HEK293 (cell line): ENCODE results near the gene POLR2L.

Experiments used
- CTCF ChIA-PET: fragments of 350-600 bp; formaldehyde crosslinking; extraction: SDS; loops from one replicate; lab custom pipeline; 2021; ENCODE audit warnings: antibody characterized with exemption; lab: Yijun Ruan, JAX
- POLR2A ChIA-PET: fragments of 300-600 bp; formaldehyde crosslinking; extraction: SDS; loops from one replicate; lab custom pipeline; 2020; ENCODE audit warnings: antibody characterized with exemption, inconsistent platforms; lab: Yijun Ruan, JAX
- H3K27ac ChIP-seq: fragments of 200-500 bp; sonication (Bioruptor generic); 2 replicates; pipeline ENCODE4 v1.5.1; 2014; ENCODE audit warnings: low read depth, low read length, control low read depth, inconsistent platforms; ENCODE audit errors: extremely low read depth
- H3K36me3 ChIP-seq, 2 experiments: fragments of 200-500 bp in 1 of 2; sonication (Bioruptor generic) in 1 of 2; 1 replicate in 1 of 2; 2 replicates in 1 of 2; pipeline ENCODE4 v1.5.1; 2014 to 2017; ENCODE audit warnings: inconsistent platforms in 2 of 2, low read length in 2 of 2; ENCODE audit not compliant: control insufficient read depth in 2 of 2, insufficient read depth in 1 of 2
- H3K4me1 ChIP-seq: fragments of 200-500 bp; sonication (Bioruptor generic); 2 replicates; pipeline ENCODE4 v1.5.1; 2014; ENCODE audit warnings: mild to moderate bottlenecking, low read length, inconsistent platforms; ENCODE audit not compliant: control insufficient read depth, insufficient read depth
- H3K4me3 ChIP-seq: 2 replicates; pipeline ENCODE4 v1.5.1; 2011; ENCODE audit warnings: low read depth, mild to moderate bottlenecking, control low read depth, low read length, moderate library complexity
- H3K9me3 ChIP-seq: fragments of 200-500 bp; sonication (Bioruptor generic); 2 replicates; pipeline ENCODE4 v1.5.1; 2014; ENCODE audit warnings: low read depth, low read length, inconsistent platforms; ENCODE audit not compliant: control insufficient read depth, insufficient read depth
- BCL11A ChIP-seq: fragments of 450-650 bp; formaldehyde crosslinking; IDR thresholded peaks from 2 replicates; pipeline ENCODE4 v1.5.1; 2016; ENCODE audit warnings: low read depth, missing biosample characterization, missing genetic modification characterization
- BCL11B ChIP-seq: fragments of 450-650 bp; formaldehyde crosslinking; IDR thresholded peaks from 2 replicates; pipeline ENCODE4 v1.5.1; 2016; ENCODE audit warnings: low read depth, missing biosample characterization, missing genetic modification characterization
- EGR2 ChIP-seq: fragments of 450-650 bp; formaldehyde crosslinking; IDR thresholded peaks from 2 replicates; pipeline ENCODE4 v1.5.1; 2016; ENCODE audit warnings: low read depth, missing biosample characterization, missing genetic modification characterization
- GLIS2 ChIP-seq: fragments of 450-650 bp; formaldehyde crosslinking; IDR thresholded peaks from 2 replicates; pipeline ENCODE4 v1.5.1; 2016; ENCODE audit warnings: missing biosample characterization, missing genetic modification characterization
- OSR2 ChIP-seq: fragments of 450-650 bp; formaldehyde crosslinking; IDR thresholded peaks from 2 replicates; pipeline ENCODE4 v1.5.1; 2016; ENCODE audit warnings: missing biosample characterization, missing genetic modification characterization
- RBAK ChIP-seq: fragments of 450-650 bp; formaldehyde crosslinking; IDR thresholded peaks from 2 replicates; pipeline ENCODE4 v1.5.1; 2016; ENCODE audit warnings: missing biosample characterization, missing genetic modification characterization
- SALL2 ChIP-seq: fragments of 450-650 bp; formaldehyde crosslinking; IDR thresholded peaks from 2 replicates; pipeline ENCODE4 v1.5.0; 2017; ENCODE audit warnings: missing biosample characterization, mild to moderate bottlenecking, missing genetic modification characterization, borderline replicate concordance
- SETDB1 ChIP-seq: IDR thresholded peaks from one replicate; pipeline ENCODE4 v1.6.1; 2017; ENCODE audit warnings: mild to moderate bottlenecking, low read length, moderate library complexity, mixed read lengths; ENCODE audit not compliant: insufficient read length
- TRIM28 ChIP-seq: IDR thresholded peaks from 2 replicates; pipeline ENCODE4 v1.6.1; 2011; ENCODE audit warnings: low read length, control low read depth, borderline replicate concordance
- ZFP69B ChIP-seq: fragments of 450-650 bp; formaldehyde crosslinking; IDR thresholded peaks from 2 replicates; pipeline ENCODE4 v1.5.1; 2016; ENCODE audit warnings: missing biosample characterization, missing genetic modification characterization
- ZIC2 ChIP-seq: fragments of 450-650 bp; formaldehyde crosslinking; IDR thresholded peaks from 2 replicates; pipeline ENCODE4 v1.5.1; 2016; ENCODE audit warnings: missing biosample characterization, missing genetic modification characterization
- ZNF175 ChIP-seq: fragments of 450-650 bp; formaldehyde crosslinking; IDR thresholded peaks from 2 replicates; pipeline ENCODE4 v1.5.1; 2016; ENCODE audit warnings: missing biosample characterization, missing genetic modification characterization
- ZNF211 ChIP-seq: fragments of 450-650 bp; formaldehyde crosslinking; IDR thresholded peaks from 2 replicates; pipeline ENCODE4 v1.5.1; 2016; ENCODE audit warnings: low read depth, missing biosample characterization, missing genetic modification characterization
- ZNF248 ChIP-seq: fragments of 450-650 bp; formaldehyde crosslinking; IDR thresholded peaks from 2 replicates; pipeline ENCODE4 v1.5.1; 2017; ENCODE audit warnings: missing biosample characterization, missing genetic modification characterization
- ZNF292 ChIP-seq: fragments of 450-650 bp; formaldehyde crosslinking; IDR thresholded peaks from 2 replicates; pipeline ENCODE4 v1.5.1; 2016; ENCODE audit warnings: low read depth, missing biosample characterization, missing genetic modification characterization, borderline replicate concordance
- ZNF37A ChIP-seq: fragments of 450-650 bp; IDR thresholded peaks from 2 replicates; pipeline ENCODE4 v1.5.1; 2018; ENCODE audit warnings: missing biosample characterization, missing genetic modification characterization
- ZNF707 ChIP-seq: fragments of 450-650 bp; formaldehyde crosslinking; IDR thresholded peaks from 2 replicates; pipeline ENCODE4 v1.5.1; 2016; ENCODE audit warnings: missing biosample characterization, missing genetic modification characterization
- ZNF843 ChIP-seq: fragments of 450-650 bp; formaldehyde crosslinking; IDR thresholded peaks from 2 replicates; pipeline ENCODE4 v1.5.1; 2016; ENCODE audit warnings: missing biosample characterization, missing genetic modification characterization
- ZSCAN23 ChIP-seq: fragments of 450-650 bp; formaldehyde crosslinking; IDR thresholded peaks from 2 replicates; pipeline ENCODE4 v1.5.1; 2016; ENCODE audit warnings: missing biosample characterization, missing genetic modification characterization
- TF ChIP-seq, protein P1 (sequence below): sonication (generic); formaldehyde crosslinking; IDR thresholded peaks from 2 replicates; pipeline ENCODE4 v1.8.1; 2022; ENCODE audit warnings: mild to moderate bottlenecking, moderate library complexity, missing genetic modification reagents
- TF ChIP-seq, protein P2 (sequence below): fragments of 450-650 bp; formaldehyde crosslinking; IDR thresholded peaks from 2 replicates; pipeline ENCODE4; 2016; ENCODE audit warnings: missing biosample characterization, missing genetic modification characterization

The POLR2L gene

DNA sequence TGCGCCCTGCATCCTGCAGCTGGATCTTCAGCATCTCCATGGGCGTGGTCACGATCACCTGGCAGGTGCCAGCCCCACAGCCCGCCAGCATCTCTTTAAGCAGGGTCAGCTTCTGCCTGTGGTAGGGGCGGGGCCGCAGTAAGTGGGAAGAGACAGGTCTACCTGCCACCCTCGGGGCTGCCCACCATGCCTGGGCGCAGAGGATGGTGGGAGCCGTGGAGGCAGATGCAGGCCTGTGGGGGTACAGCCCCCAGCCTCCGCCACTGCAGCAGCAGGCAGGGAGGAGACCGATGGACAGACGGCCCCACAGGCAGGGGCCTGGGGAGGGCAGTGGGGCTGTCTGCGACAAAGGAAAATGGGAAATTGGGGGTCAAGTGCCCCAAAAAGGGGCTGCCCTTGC is 49.5 kb downstream of the POLR2L start:
- H3K4me1 ChIP-seq: peaks cover 6% of the 10 kb centered on the region
- ChIA-PET POLR2A (interaction anchor here (0.7 to 0.9 kb wide), 2 partner anchors 9 to 15 kb away, joined by 4 to 9 read pairs; no protein-coding TSS in a partner anchor), CTCF (interaction anchor here (0.7 kb wide), 1 partner anchor 45 kb away, joined by 6 read pairs; no protein-coding TSS in a partner anchor)
- no peak overlapping the region for H3K4me3 ChIP-seq
- H3K36me3 ChIP-seq: peaks cover 0 to 33% of the 10 kb centered on the region in 2 experiments; a peak in 1 of 3 replicates
- no peak for TF ChIP-seq ZFP69B (tag by site-specific recombination)
- TF ChIP-seq SALL2 (tag by site-specific recombination): no peak
- TF ChIP-seq ZNF248: no peak
- no peak for TF ChIP-seq ZNF37A (tag by site-specific recombination)
- TF ChIP-seq, protein P1, sequence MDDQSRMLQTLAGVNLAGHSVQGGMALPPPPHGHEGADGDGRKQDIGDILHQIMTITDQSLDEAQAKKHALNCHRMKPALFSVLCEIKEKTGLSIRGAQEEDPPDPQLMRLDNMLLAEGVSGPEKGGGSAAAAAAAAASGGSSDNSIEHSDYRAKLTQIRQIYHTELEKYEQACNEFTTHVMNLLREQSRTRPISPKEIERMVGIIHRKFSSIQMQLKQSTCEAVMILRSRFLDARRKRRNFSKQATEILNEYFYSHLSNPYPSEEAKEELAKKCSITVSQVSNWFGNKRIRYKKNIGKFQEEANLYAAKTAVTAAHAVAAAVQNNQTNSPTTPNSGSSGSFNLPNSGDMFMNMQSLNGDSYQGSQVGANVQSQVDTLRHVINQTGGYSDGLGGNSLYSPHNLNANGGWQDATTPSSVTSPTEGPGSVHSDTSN (CRISPR knock-in tag): no peak
- no peak for TF ChIP-seq OSR2 (tag by site-specific recombination)
- TF ChIP-seq ZIC2 (tag by site-specific recombination): no peak
- TF ChIP-seq RBAK (tag by site-specific recombination): no peak
- no peak for TF ChIP-seq ZNF175 (tag by site-specific recombination)
- TF ChIP-seq TRIM28: no peak
- TF ChIP-seq ZNF292: no peak
- peak; percentile 52; the same call in 1 of the 2 replicates for TF ChIP-seq EGR2
- TF ChIP-seq ZNF707 (tag by site-specific recombination): no peak
- no peak for TF ChIP-seq BCL11A (tag by site-specific recombination)
- peak; percentile 13; the same call in 1 of the 2 replicates for TF ChIP-seq BCL11B (tag by site-specific recombination)
- TF ChIP-seq ZNF211: no peak
- TF ChIP-seq, protein P2, sequence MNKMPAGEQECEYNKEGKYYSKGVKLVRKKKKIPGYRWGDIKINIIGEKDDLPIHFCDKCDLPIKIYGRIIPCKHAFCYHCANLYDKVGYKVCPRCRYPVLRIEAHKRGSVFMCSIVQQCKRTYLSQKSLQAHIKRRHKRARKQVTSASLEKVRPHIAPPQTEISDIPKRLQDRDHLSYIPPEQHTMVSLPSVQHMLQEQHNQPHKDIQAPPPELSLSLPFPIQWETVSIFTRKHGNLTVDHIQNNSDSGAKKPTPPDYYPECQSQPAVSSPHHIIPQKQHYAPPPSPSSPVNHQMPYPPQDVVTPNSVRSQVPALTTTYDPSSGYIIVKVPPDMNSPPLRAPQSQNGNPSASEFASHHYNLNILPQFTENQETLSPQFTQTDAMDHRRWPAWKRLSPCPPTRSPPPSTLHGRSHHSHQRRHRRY (tag by site-specific recombination): no peak
- no peak for TF ChIP-seq ZNF843 (tag by site-specific recombination)
- no peaks in the 10 kb centered on the region for H3K9me3 ChIP-seq
- no peak overlapping the region for H3K27ac ChIP-seq

DNA sequence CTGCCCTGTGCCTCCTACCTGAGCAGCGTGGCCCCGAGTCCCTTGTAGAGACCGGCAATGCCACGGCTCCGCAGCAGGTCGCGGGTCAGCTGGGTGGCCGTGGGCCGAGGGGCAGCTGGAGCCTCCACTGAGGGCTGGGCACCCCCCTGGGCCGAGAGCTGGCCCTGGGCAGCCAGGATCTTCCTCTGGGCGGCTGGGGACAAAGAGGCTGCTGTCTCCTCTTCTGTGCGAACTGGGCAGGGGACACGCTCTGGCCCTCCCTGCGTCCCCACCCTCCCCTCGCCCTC is 49.9 kb downstream of the POLR2L start:
- Histone ChIP-seq H3K36me3 (peaks cover 0 to 33% of the 10 kb centered on the region in 2 experiments; a peak in 1 of 3 replicates), H3K4me3 (no peak overlapping the region), H3K27ac (no peak overlapping the region), H3K4me1 (peaks cover 6% of the 10 kb centered on the region), H3K9me3 (no peaks in the 10 kb centered on the region)
- ChIA-PET POLR2A (no interaction called here), CTCF (no interaction called here)
- no peak for TF ChIP-seq SETDB1
- TF ChIP-seq, all 188 proteins: peak for 0

DNA sequence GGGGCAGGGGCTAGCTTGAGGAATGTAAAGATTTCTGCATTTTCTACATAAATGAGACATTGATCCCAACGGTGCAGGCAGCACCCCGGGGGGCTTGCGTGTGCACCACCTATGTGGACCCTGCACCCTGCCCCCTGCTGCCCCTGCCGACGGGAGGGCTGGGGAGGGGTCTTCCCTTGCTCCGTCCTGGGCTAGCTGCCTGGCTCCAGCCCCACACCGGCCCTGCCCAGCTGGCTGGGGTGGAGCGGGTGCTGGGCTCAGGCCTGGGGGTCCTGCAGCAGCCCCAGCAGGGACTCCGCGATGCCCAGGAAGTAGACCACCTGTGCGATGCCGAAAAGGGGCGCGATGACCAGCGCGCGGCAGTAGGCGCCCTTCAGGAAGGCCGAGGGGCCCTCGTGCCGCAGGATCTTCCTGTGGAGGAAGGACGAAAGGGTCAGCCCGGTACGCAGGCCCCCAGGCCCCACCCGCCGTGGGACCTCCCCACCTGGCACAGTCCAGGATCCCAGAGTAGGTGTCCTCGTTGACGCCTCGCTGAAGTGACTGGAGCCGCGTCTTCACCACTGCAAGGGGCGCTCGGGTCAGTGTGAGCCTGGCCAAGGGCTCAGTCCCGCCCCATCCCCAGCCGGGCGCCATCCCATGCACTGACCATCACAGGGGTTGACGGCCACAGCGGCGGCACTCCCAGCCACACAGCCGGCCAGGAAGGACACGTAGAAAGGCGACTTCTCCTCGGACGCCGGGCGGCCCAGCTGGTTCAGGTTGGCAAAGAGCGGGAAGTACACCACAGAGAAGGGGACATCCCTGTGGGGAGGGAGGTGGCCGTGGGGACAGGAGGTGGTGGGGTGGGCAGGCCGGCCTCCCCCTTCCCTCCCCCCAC is 50.4 kb downstream of the POLR2L start:
- CTCF ChIA-PET: no interaction called here
- peaks cover 6% of the 10 kb centered on the region for H3K4me1 ChIP-seq

More for the DNA sequence above, 50.4 kb downstream of the POLR2L start:
- TF ChIP-seq ZSCAN23 (tag by site-specific recombination) (no peak), BCL11A (tag by site-specific recombination) (0 out of 2 replicates have a peak, but pooled peaks have one; percentile 19), GLIS2 (tag by site-specific recombination) (peak; percentile 39)
- H3K9me3 ChIP-seq: no peaks in the 10 kb centered on the region
- H3K36me3 ChIP-seq: peaks cover 0 to 33% of the 10 kb centered on the region in 2 experiments; a peak in 1 of 3 replicates
- no peak overlapping the region for H3K27ac ChIP-seq
- no peak overlapping the region for H3K4me3 ChIP-seq
- POLR2A ChIA-PET: interaction anchor here (2.2 kb wide), 1 partner anchor 27 kb away, joined by 9 read pairs; the partner anchor contains the start of gene PNPLA2
